GM19328 (cell line): ENCODE results near the gene NAA50.

Source experiments
- ATAC-seq: cut with Tn5 transposase; IDR thresholded peaks from one replicate; pipeline ENCODE4 v1.9.1; 2021; ENCODE audit warnings: mild to moderate bottlenecking, moderate library complexity; ENCODE audit not compliant: unreplicated experiment

Gene NAA50

DNA sequence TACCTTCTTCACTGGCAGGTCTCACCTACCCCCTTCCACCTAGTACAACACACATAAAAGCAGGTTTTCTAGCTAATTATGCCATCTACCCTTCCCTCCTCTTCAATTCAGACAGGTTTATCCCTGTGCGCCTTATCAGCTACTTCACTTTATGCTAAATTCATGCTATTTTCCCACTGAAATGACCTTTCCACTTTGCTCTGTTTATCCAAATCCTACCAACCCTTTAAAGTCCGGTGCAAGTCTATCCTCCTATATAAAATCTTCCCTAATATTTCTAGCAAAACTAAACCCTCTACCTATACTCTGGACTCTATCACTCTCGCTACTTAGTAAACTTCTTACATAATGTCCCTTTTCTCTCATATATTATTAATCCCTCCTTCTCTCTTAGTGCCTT, 55.6 kb downstream of the NAA50 start:
- ATAC-seq: no peak

DNA sequence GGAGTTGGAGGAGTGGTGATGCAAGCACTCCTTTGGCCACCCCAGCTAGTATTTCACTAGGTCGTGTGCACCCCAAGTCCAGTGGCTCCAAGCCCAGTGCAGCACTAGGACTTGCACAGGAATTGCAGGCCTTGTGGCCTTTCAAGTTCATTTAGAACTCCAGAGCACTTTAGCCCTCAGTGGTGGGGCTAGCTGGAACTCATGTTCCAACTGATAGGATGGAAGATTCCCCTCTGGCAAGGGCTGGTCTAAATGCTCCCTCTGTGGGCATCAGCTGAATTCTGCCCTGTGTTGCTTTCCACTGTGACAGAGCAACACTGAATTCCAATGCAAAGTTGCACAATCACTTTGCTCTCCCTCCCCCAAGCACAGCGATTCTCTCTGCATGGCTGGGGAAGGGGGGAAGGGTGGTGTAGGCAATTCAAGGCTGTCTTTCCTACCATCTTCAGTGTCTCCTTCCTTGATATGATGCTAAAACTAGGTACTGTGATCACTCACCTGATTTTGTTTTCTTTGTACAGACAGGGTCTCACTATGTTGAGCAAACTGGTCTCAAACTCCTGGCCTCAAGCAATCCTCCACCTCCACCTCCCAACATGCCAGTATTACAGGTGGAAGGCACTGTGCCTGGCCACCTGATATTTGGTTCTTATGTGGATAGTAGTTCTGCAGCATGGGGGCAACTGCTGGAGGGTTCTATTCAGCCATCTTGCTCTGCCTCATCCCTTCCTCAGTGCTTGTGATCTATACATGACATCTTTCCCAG, 59.9 kb downstream of the NAA50 start:
- no peak for ATAC-seq

DNA sequence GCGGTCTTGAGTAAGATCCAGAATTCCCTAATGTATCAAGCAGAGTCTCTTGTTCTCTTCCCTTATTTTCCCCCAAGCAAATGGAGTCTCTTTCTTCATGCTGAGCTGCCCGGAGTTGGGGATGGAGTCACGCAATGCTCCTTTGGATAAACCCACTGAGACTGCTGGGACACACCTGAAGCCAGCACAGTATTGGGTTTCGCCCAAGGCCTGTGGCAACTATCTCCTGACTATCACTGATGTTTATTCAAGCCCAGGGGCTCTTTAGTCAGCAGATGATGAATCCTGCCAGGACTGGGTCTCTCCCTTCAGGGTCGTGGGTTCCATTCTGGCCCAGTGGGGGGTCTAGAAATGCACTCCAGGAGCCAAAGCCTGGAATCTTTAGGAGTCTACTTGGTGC, 60.9 kb downstream of the NAA50 start:
- ATAC-seq: no peak

DNA sequence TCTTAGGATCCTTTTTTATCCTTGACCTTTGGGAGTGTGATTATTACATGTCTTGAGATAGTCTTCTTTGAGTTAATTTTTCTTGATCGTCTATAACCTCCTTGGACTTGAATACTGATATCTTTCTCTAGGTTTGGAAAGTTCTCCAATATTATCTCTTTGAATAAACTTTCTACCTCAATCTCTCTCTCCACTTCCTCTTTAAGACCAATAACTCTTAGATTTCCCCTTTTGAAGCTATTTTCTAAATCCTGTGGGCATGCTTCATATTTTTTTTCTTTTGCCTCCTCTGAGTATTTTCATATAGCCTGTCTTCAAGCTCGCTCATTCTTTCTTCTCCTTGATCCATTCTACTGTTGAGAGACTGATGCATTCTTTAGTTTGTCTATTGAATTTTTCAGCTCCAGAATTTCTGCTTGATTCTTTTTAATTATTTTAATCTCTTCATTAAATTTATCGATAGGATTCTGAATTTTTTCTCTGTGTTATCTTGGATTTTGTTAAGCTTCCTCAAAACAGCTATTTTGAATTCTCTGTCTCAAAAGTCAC, 61.7 kb downstream of the NAA50 start:
- ATAC-seq: no peak

DNA sequence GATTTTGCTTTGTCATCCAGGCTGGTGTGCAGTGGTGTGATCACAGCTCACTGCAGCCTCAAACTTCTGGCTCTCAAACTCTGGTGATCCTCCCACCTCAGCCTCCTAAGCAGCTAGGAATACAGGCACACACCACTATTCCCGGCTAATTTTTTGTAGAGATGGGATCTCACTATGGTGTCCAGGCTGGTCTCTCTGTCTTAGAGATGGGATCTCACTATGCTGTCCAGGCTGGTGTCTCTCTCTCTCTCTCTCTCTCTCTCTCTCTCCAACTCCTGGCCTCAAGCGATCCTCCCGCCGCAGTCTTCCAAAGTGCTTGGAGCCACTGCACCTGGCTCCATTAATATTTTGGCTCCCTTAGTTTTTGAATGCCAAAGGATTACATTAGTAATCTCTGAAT, 67.3 kb downstream of the NAA50 start:
- ATAC-seq: no peak

DNA sequence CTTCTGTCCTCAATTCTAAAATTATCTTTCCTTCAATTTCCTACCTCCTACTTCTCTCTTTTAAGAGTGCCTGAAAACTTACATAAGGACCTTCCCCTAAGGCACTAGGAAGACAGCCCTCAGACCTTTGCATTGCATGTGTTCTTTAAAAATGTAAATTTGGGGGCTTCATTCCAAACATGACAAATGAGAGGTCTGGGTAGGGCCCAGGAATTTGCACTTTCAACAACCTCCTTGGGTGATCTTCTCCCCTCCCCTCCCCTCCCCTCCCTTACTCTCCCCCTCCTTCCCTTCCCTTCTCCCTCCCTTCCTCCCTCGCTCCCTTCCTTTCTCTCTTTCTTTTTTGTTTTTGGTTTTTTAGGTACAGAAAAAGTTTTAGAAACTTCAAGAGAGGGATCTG, 68.3 kb downstream of the NAA50 start:
- ATAC-seq: no peak

DNA sequence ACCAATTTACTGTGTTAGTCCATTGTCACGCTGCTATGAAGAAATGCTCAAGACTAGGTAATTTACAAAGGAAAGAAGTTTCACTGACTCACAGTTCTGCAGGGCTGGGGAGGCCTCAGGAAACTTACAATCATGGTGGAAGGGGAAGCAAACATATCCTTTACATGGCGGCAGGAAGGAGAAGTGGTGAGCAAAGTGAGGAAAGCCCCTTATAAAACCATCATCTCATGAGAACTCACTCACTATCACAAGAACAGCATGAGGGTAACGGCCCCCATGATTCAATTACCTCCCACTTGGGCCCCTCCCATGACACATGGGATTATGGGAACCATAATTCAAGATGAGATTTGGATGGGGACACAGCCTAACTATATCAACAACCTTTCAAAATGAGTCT, 69.8 kb downstream of the NAA50 start:
- no peak for ATAC-seq

DNA sequence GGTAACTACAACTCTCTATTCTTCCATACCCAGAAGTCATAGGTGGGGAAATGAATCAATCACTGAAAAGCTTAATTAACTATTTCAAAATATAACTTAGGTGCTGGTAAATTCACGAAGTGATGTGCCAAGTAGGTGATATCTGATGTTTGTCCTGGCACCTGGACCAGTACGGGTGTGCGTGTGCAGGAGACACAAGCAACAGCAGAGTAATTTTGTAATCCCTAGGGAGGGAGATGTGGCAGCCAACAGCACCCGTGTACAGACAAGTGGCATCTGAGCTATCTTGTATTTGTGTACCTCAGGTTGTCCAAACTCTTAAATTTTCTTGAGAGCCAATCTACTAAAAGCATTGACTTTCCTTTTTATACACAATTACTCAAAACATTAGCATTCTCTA, 72.5 kb downstream of the NAA50 start:
- no peak for ATAC-seq

DNA sequence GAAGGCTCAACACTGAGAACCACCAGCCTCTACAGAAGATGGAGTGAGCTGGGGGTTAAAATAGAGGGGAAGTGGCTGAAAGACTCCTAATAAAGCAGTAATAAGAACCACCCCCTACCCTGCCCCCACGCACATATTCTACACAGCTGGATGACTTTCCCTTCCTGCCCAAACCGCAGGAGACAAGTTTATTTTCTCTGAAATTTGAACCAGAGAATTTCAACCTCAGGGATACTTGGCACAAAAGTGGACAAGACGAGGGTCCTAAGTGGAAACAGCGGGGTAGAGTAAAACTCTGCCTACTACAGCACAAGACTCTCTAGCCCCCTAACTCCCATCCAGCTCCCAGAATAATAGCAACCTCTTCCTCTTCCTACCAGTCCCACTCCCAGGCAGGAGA, 78.0 kb downstream of the NAA50 start:
- no peak for ATAC-seq
